Hindlimb muscle (tissue), 1 donor: ENCODE data around the gene CBX8. TPM values are rescaled to one million over a fixed set of nuclear protein-coding genes. Genes with fewer than 3 reads are reported as not detected.

Experiments
- DNase-seq: peaks from one replicate; pipeline ENCODE4 v3.0.0-alpha.2; 2013
- polyA plus RNA-seq: library from polyadenylated mRNA; unstranded; fragments of 120-200 nt; gene quantifications from one replicate; pipeline ENCODE4 v1.2.1, GENCODE V29; 2013; ENCODE audit not compliant: insufficient read length

Gene CBX8
- polyA plus RNA-seq, 1 donor = 4.7 TPM

DNA sequence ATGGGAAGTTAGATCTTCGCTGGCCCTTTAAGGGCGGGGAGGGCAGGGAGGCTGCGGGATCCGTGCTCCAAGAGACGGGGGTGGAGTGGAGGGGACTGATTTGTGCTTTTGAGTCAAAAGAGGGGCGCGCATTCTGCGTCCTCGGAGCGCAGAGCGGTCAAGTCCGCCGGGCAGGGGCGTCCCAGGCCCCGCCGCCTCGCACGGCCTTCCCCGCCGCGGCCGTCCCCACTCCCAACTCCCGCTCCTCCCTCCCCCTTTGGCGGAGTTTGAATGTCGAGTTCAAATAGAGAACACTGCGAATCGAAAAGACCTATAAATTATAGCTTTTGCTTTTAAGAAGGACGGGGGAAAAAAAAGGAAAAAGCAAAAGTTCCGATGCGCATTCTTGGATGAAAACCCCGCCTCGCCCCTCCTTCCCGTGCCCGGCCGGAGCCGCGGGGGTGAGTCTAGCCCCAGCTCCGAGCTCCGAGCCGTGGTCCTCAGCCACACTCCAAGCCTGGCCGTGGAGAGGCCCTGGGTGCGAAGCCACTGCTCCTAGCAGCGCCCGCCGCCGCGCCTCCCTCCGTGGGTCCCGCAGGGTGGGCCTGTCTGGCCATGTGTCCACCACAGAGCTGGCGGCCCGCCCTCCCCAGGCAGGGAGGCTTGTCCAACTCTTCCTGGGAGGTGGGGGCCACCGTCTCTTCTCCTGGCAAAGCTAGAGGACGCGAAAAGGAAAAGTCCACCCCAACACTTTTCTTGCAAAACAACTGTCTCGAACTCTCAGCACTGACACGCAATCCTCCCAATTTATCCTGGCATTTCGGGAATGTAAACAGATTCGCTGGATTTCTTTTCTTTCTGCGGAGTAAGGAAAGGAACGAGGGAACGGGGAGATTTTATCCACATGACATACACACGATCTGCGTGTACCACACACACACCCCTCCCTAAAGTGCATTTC is 3.6 kb downstream of the CBX8 start:
- no peak for DNase-seq

DNA sequence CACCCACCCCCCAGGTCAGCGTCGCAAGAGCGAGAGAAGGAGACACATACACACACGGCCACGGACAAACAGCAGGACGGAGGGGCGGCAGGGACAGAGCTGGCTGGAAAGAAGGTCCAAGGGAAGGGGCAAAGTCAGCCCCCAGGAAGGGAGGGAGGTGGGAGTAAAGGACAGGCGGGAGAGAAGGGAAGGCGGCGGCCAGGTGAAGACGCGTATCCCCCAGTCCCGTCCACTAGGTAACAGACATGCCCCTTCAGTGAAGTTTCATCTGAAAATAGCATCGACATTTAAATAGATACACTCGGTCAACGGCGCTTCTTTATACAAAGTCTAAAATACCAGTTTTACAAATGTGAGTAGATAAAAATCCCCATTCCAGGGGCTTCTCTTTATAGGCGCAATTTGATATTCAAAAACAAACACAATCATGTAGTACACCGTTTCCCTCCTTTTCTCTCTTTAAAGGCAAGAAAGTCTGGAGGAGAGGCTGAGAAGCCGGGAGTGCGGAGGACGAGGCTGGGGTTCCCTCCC is 4.5 kb downstream of the CBX8 start:
- no peak for DNase-seq

DNA sequence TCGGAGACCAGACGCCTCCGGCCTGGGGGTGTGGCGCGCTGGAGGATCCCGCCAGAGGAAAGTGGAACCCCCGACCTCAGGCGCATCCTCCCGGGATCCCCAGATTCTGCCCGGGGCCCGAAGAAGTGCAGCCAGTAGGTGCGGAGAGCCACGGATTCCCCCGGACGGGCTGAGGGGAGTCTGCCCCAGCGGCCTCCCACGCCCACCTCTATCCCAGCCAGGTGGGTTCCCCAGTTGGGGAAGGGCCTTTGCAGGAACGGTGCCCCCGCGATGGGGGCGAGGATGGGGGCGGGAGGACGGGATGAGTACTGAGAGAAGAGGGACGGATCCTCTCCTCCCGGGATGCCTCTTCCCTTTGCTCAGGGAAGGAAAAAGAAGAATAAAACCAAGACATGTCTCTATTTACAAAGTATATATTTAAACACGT is 5.1 kb downstream of the CBX8 start:
- no peak for DNase-seq

DNA sequence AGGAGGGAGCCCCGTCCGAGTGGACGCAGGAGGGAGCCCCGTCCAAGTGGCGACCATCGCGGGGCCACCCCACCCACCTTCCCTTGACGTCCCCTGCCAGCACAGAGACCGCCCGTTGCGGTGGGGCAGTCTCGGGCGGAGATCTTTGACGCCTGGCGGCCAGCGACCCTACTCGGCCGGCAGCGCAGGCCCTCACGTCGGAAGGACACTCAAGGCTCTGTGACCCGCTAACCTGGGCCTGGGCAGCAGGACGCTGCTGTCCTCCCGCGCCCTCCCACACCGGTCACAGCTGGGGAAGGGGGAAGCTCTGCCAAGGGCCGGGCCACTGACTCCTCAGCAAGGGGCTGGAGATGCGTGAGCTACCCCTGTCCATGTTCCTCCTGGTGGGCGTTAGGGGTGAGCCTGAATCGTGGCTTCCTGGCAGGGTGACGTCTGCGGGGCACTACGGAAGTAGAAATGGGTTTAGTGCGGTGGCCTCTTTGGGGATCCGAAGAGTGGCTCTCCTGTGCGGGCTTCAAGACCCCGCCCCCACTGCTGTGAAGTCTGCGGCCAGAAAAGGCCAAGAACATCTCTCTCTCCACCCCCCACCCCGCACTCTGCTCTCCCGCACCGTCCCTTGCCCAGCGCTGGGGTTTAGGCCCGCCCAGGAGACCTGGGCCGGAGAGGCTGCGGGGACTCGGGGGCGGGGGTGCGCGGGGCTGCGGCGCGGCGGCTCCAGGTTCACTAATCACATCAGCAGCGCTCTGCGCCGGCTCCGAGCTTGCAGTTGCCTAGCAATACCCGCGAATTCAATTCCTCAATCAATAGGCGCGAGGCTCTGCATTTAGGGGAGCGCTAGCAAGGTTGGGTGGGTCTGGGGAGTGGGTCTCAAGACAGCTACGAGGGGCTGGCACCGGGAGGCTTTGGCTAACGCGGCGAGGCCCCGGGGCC is 5.8 kb downstream of the CBX8 start:
- DNase-seq = no peak

DNA sequence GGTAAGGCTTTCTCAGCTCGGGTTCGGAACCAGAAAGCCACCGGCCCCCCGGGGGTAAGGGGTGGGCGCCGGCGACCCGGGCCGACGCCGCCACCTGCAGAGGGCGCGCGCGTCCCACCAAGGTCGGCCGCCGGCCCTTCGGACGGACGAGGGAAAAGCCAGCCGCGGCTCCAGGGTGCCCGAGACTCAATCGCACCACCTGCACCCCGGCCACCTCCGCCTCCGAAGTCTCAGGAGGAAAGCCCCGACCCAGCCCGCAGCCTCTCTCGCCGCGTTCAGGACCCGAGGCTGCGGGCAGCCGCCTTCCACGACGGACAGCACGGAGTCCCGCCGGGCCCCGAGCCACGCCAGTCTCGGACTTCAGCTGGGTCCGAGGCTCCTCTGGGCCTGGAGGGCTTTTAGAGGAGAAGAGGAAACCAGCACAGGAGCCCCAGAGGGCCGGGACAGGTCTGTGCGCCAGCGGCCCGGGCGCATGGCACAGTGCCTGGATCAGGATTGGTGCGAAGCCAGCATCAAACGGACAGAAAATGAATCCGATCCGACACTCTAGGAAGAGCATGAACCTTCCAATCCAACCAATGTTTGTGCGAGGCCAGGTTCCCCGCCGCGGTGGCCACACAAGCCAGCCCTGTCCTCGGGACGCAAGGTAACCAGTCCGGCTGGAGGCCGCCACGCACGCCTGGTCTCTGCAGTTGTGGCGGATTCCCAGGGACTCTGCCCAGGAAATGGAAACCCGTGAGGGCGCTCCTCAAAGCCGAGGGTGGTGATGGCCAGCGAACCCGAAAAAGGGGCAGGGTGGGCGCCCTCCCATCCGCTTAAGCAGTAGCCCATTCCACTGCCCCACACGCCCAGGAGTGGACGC is 6.7 kb downstream of the CBX8 start:
- no peak for DNase-seq

DNA sequence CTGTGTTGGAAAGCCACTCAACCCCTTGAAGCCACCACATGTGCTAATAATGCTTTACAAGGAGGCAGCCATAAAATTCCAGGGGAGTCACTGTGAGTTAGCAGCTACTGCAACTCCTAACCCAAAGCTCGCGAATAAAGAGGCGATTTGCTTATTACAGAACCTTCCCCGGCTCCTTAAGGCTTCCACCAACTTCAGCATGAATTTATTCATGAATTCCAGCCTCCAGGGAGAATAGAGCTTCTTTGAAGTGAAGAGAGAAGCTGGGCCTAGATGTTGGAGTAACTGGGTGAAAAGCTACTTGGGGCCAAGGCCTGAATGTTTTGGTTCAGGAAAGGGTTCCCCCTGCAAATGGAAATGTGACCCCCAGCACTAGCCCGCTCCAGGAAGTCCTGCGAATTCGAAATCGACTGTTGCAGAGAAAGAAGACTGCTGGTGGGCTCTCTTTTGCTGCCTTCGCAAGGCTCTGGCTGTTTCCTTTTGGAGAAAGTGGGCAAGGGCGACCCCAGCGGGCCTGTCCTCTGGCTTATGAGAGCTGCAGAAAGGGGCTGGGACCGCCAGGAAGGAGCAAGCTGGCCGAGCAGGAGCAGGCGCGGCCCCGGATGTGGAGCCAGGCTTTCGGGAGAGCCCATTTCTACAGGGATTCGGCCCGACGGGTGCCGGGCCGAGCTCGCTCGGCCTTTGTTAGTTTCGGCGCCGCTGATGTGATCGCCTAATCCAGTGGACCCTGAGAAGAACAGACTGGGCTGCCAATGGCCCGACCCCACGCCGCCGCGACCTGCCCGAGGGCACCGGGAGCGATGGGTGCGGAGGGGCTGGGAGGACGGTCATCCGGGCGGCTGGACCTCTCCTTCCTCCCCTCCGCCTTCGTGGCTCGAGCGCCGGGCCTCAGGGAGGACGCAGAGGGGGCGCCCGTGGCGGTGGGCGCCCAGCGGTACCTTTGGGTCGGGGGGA is 7.6 kb downstream of the CBX8 start:
- no peak for DNase-seq

DNA sequence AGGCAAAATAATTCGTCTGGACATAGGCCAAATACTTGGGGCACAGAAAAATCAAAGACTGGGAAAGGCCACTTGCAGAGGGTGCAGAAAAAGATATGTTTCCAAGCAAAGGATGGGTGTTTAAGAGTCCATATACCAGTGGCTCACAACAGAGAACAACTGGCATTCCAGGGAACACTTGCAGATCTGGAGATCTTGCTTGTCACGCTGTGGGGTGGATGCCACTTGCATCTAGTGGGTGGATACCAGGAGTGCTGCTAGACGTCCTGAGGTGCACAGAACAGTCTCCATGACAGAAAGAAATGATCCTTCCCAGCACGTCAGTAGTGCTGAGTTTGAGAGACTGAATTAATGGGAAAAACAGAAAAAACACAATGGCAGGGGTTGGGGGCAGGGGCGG is 8.4 kb downstream of the CBX8 start:
- no peak for DNase-seq

DNA sequence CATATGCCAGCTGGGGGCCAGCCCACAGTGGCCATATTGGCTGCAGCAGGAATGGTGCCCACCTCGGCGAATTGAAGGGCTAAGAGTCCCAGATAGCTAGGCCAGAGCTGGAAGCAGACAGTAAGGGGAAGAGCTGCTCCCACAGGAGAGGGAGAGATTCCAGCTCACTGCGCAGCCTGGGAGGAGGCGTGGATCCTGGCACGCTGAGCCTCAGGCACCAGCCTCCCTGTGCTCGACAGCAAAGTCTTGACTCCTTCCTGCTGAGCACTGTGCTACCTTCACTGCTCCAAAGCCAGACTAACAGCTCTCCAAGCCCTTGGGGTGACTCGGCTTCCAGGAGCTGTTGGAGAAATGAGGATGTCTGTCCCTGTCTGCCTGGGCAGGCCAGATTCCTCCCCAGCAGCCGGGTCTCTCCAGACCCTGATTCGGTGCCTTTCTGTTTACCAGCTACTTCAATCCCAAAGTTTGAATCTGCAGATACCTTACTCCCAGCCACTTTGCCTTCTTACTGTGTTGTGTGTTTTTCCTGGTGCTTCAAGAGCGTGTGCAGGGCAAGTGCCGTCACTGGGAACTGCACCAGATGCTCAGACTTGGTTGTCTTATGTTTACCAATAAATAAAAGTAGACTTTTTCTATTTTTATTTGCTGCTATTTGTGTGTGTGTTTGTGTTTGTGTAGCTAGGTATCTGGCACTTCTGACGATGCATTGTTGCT is 9.8 kb downstream of the CBX8 start:
- DNase-seq = no peak

DNA sequence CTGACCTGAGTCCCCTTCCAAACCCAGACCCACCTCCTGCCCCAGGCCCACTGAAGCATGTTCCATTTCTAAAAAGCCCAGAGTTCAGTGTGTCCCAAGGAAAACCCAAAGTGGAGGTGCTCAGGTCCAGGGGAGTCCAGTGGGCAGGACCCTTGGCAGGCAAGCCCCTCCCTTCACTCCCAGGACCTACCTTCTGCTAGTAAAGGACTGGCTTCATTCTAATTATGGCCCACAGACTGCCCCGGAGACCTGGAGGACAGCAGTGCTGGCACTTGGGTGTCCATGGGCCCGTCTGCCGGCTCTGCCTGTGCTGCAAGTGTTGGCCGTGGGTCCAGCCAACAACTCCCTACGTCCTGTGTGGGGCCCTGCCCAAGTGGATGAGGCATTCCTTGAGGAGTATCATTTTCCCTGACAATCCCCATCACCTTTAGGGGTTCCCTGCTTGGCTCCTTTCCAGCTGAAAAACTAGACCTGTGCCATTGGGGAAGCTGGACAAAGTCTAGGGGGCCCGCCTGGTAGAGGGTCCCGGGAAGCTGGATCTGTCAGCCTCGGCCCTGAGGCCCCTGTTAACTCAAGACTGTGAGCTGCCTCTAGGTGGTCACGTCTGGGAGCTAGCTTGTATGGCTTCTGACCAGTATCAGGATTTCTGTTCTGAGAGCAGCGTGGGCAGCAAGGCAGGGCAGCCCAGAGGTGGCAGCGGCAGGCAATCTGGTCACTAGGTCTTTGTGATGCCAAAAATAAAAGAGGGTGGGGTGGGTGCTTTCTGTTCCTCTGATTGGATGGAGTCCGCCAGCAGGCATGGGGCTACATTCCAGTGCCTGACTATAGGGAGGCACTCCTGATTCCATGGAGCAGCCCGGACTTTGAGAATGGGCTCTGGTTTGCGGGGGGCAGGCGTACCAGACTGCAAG is 10.7 kb downstream of the CBX8 start:
- DNase-seq = no peak

DNA sequence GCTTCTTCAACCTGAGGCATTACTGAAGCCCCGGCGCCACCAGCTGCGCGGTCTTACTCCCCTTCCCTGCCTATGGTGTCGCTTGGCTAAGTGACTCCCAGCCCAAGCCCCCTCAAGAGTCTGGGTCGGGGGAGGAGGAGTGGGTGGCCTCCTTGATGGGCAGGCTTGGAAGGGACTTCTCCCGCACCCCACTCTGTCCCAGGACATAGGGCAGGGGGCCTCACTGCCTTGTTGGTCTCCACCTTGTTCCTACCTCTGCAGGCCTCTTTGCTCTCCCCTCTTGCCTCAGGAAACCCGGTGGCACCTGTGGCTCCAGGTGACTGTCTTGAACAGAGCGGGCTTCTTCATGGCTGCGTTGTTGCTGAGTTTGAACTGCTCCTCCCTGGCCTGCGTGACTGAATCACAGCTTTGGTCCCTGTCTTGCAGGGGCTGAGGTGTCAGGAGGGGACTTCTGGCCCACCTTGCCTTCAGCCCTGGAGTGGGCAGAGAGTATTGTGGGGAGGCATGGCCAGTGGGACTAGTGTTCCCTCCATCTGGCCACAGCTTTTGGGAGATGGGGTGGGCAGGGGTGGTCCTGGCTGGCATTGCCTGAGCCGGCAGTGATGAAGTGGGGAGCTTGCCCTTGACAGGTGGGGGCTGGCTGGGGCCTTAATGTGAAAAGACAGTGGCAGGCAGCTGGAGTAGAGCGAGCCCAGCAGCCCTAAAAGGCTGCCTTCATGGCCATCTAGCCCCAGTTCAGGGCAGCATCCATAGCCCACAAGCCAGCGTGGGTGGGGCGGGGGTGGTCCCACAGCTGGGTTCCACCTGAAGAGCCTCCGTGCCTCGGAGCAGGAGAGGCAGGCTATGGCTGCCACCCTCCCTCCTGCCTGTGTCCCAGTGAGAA is 11.6 kb downstream of the CBX8 start:
- DNase-seq = no peak

DNA sequence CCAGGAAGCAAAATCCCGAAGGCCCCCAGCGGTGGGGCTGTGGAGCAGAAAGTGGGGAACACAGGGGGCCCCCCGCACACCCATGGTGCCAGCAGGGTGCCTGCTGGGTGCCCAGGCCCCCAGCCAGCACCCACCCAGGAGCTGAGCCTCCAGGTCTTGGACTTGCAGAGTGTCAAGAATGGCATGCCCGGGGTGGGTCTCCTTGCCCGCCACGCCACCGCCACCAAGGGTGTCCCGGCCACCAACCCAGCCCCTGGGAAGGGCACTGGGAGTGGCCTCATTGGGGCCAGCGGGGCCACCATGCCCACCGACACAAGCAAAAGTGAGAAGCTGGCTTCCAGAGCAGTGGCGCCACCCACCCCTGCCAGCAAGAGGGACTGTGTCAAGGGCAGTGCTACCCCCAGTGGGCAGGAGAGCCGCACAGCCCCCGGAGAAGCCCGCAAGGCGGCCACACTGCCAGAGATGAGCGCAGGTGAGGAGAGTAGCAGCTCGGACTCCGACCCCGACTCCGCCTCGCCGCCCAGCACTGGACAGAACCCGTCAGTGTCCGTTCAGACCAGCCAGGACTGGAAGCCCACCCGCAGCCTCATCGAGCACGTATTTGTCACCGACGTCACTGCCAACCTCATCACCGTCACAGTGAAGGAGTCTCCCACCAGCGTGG is 12.4 kb downstream of the CBX8 start:
- no peak for DNase-seq

DNA sequence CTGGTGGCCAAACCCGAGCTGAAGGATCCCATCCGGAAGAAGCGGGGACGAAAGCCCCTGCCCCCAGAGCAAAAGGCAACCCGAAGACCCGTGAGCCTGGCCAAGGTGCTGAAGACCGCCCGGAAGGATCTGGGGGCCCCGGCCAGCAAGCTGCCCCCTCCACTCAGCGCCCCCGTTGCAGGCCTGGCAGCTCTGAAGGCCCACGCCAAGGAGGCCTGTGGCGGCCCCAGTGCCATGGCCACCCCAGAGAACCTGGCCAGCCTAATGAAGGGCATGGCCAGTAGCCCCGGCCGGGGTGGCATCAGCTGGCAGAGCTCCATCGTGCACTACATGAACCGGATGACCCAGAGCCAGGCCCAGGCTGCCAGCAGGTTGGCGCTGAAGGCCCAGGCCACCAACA is 13.0 kb downstream of the CBX8 start:
- no peak for DNase-seq

DNA sequence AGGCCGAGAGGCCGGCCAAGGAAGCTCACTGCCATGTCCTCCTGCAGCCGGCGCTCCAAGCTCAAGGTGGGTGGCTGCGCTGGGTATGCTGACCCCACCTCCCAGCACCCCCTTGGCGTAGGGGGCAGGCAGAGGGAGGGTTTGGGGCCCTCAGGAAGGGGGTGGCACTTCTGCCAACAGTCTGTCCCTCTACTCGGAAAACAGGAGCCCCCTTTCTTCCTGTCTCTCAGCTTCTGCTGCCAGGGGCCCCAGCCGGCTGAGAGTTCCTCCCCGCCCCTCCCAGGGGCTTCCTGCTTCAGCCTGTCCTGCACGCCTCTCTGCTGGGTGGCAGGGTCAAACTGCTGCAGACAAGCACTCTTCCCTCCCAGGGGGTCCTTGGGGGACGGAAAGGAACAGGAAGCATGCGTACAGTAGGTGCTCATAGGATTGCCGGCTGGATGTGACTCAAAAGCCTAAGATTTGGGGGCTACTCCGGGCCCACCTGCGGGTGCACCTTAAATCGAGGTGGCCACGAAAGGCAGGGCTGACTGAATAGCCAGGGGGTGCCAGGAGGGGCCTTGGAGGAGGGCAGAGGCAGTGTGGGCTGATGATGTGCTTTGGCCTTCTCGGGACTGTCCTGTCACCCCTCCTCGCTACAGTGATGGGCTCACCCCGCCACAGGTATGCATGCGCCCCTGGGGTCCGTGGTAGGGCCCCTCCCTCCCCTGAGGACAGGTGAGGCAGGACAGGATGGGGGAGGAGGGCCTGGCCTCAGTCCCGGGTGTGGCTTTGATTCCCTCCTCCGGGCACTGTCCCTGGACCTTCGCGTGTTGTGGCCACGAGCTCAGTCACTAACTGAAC is 14.9 kb downstream of the CBX8 start:
- DNase-seq = no peak

DNA sequence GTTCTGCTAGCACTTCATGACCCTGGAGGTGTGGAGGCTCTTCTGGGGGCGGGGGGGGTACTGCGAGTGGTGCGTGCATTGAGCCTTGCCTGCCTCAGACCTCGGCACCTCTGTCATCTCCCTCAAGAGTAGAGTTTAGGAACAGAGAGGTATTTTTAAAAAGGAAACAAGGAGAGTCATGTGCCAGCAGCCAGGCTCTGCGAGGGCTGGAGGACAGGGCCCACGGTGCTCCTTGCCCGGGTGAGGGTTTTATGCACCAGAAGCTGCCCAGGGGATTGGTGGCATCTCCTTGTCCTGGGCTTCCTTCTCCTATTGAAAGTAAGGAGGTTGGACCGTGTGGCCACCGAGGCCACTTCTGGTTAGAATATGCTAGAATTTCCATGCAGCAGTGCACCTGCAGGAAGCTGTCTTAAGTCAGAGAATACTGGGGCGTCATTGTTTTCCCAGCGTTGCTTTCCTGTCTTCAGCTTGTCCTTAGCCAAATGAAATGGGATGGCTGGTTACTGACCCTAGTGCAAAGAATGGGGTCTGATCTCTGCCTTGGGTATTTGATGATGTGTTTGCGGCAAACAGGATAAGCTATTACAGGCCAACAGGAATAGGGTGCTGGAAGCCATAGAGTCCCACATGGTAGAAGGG is 15.7 kb downstream of the CBX8 start:
- no peak for DNase-seq

DNA sequence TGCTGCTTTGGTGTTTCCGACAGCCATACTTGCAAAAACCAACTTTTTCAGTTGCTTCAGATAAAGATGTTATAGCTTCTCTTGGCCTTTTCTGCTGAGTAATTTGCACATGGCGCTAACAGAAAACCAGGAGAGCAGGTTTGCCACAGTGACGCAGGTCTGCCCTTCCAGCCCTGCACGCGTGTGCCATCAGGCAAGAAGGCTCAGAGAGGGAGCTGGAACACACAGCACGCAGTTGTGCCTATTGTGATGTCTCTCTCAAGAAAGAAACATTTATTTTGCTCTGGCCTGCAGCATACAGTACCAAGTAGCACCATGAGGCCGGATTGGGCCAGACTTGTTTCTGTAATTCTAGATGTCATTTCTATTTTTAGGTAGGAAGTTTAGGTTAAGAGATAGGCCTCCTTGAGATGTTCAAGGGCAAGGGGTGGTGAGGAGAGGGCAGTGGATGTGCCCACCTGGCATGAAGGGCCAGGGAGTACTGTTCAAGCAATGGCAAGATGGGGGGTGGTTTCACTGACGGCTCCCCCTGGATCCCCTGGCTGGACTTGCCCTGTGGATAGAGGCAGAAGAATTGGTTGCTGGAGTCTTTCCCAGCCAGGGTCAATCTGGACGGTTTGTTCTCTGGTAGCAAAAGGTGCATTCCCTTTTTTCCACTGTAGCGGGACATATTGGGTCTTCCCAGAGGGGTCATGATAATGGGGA is 17.1 kb downstream of the CBX8 start:
- no peak for DNase-seq
